Nephron progenitor cell (in vitro differentiated cells): ENCODE measurements around the gene PHF5A.

Experiments
- DNase-seq: peaks from one replicate; pipeline ENCODE4 v3.0.0; 2021
- H3K27ac Mint-ChIP-seq: 2 replicates; pipeline ENCODE4 v1.8.0; 2021; ENCODE audit warnings: mild to moderate bottlenecking, moderate library complexity, mixed read lengths
- H3K27me3 Mint-ChIP-seq: 2 replicates; pipeline ENCODE4 v1.8.0; 2021; ENCODE audit warnings: mild to moderate bottlenecking, low read depth, mixed read lengths; ENCODE audit not compliant: poor library complexity
- H3K36me3 Mint-ChIP-seq: 2 replicates; pipeline ENCODE4 v1.8.0; 2021; ENCODE audit warnings: low read depth, mixed read lengths
- H3K4me1 Mint-ChIP-seq: 2 replicates; pipeline ENCODE4 v1.8.0; 2021; ENCODE audit warnings: mixed read lengths
- H3K4me3 Mint-ChIP-seq: 2 replicates; pipeline ENCODE4 v1.8.0; 2021; ENCODE audit warnings: mild to moderate bottlenecking, moderate library complexity, mixed read lengths
- H3K9me3 Mint-ChIP-seq: 2 replicates; pipeline ENCODE4 v1.8.0; 2021; ENCODE audit warnings: mild to moderate bottlenecking, moderate library complexity, mixed read lengths
- TF ChIP-seq, protein P1 (sequence below): fragments of 200-600 bp; sonication (generic); IDR thresholded peaks from 2 replicates; pipeline ENCODE4 v1.5.0; 2021; ENCODE audit warnings: antibody characterized with exemption

Gene PHF5A

DNA sequence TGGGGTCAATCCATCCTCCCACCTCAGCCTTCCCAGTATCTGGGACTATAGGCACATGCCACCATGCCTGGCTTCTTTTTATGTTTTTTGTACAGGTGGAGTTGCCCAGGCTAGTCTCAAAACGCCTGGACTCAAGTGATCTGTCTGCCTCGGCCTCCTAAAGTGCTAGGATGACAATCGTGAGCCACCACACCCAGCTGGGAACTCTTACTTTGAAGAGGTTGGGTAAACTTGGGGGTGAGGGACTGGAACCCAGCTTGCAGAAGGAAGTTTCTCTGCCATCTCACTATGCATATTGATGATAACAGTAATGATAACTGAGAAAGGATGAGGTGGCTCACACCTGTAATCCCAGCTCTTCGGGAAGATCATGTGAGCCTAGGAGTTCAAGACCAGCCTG is 36.3 kb upstream of the PHF5A start:
- no peak for DNase-seq
- Mint-ChIP-seq H3K4me1 (peaks cover 8% of the 10 kb centered on the region), H3K27me3 (peaks cover 3% of the 10 kb centered on the region), H3K4me3 (no peak overlapping the region), H3K9me3 (no peaks in the 10 kb centered on the region), H3K27ac (peak overlapping the region; percentile 52), H3K36me3 (peaks cover 13% of the 10 kb centered on the region)
- TF ChIP-seq, protein P1, sequence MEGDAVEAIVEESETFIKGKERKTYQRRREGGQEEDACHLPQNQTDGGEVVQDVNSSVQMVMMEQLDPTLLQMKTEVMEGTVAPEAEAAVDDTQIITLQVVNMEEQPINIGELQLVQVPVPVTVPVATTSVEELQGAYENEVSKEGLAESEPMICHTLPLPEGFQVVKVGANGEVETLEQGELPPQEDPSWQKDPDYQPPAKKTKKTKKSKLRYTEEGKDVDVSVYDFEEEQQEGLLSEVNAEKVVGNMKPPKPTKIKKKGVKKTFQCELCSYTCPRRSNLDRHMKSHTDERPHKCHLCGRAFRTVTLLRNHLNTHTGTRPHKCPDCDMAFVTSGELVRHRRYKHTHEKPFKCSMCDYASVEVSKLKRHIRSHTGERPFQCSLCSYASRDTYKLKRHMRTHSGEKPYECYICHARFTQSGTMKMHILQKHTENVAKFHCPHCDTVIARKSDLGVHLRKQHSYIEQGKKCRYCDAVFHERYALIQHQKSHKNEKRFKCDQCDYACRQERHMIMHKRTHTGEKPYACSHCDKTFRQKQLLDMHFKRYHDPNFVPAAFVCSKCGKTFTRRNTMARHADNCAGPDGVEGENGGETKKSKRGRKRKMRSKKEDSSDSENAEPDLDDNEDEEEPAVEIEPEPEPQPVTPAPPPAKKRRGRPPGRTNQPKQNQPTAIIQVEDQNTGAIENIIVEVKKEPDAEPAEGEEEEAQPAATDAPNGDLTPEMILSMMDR, result no peak

DNA sequence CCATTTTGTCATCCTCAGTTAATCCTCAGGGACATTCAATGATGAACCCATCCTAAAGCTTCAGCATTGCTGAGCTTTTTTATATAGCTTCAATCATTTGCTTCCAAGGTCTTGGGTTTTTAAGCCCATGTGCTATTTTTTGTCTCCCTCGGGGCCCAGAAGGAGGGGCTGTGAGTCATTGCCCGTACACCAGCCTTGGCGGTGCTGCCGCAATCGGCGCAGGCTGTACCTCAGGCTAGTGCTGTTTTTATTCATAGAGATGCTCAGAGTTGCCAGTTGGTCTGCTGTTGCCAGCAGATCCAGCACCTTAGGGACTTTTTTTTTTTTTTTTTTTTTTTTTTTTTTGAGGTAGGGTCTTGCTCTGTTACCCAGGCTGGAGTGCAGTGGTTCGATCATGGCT is 35.9 kb upstream of the PHF5A start:
- TF ChIP-seq, protein P1, result no peak
- H3K27ac Mint-ChIP-seq, result no peak overlapping the region
- H3K27me3 Mint-ChIP-seq, result peaks cover 3% of the 10 kb centered on the region
- H3K4me1 Mint-ChIP-seq, result peaks cover 5% of the 10 kb centered on the region
- no peaks in the 10 kb centered on the region for H3K9me3 Mint-ChIP-seq
- peaks cover 13% of the 10 kb centered on the region for H3K36me3 Mint-ChIP-seq
- no peak for DNase-seq
- no peak overlapping the region for H3K4me3 Mint-ChIP-seq

DNA sequence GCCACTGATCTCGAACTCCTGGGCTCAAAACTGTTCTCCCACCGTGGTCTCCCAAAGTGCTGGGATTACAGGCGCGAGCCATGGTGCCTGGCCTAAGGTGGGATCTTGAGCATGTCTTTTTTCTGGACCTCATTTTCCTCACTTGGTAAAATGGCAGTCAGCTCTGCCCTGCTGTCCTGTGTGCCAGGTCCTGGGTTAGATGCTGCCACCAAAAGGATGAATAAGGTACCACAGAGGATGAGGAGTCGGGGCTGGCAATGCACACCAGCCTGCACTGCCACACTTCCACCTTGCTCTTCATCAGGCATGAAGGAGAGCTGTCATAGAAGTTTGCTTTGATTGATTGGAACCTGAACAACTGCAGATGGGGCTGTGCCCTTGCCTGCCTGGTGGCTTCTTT is 32.7 kb upstream of the PHF5A start:
- Mint-ChIP-seq H3K9me3 (no peaks in the 10 kb centered on the region), H3K4me3 (no peak overlapping the region), H3K27ac (peak overlapping the region; percentile 54), H3K36me3 (peaks cover 14% of the 10 kb centered on the region), H3K4me1 (no peaks in the 10 kb centered on the region), H3K27me3 (no peaks in the 10 kb centered on the region)
- TF ChIP-seq, protein P1, result no peak
- DNase-seq, result no peak

DNA sequence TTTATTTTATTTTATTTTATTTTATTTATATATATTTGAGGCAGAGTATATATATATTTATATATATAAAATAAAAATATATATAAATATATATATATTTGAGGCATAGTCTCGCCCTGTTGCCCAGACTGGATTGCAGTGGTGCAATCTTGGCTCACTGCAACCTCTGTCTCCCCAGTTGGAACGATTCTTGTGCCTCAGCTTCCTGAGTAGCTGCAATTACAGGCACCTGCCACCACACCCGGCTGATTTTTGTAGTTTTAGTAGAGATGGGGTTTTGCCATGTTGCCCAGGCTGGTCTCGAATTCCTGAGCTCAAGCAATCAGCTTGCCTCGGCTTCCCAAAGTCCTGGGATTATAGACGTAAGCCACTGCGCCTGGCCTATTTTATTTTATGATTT is 31.8 kb upstream of the PHF5A start:
- peaks cover 14% of the 10 kb centered on the region for H3K36me3 Mint-ChIP-seq

DNA sequence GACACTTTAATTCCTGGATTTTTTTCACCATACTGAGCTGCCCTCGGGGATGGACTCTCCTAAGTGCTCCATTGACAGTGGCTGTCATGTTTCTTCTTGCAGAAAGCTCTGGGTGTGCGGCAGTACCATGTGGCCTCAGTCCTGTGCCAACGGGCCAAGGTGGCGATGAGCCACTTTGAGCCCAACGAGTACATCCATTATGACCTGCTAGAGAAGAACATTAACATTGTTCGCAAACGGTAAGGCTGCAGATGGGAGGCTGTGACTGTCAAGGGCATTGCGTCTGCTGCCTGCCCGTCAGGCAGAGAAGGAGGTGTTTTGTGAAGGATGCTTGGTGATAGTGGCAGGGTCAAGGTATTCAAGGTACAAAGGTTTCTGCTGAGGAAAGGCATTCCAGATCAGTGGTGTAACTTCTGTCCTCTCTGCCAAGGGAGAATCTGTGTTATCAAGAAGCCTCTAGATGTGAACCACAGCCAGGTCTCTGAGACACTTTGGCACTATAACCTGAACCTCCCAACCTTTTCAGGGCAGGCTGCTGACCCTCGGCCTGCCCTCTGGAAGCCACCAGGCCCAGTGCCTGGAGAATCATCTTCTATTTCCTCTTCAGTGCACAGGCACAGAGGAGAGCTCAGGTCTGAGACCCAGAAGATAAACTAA is 31.3 kb upstream of the PHF5A start:
- DNase-seq, result no peak
- TF ChIP-seq, protein P1, result no peak
- Mint-ChIP-seq H3K27me3 (no peaks in the 10 kb centered on the region), H3K4me3 (no peak overlapping the region), H3K36me3 (peaks cover 14% of the 10 kb centered on the region), H3K27ac (peak overlapping the region; percentile 24), H3K9me3 (no peaks in the 10 kb centered on the region), H3K4me1 (no peaks in the 10 kb centered on the region)

More for the DNA sequence above, 31.8 kb upstream of the PHF5A start:
- TF ChIP-seq, protein P1, result no peak
- H3K27me3 Mint-ChIP-seq, result no peaks in the 10 kb centered on the region
- H3K4me3 Mint-ChIP-seq, result no peak overlapping the region
- no peaks in the 10 kb centered on the region for H3K9me3 Mint-ChIP-seq
- no peaks in the 10 kb centered on the region for H3K4me1 Mint-ChIP-seq
- DNase-seq, result no peak
- no peak overlapping the region for H3K27ac Mint-ChIP-seq

DNA sequence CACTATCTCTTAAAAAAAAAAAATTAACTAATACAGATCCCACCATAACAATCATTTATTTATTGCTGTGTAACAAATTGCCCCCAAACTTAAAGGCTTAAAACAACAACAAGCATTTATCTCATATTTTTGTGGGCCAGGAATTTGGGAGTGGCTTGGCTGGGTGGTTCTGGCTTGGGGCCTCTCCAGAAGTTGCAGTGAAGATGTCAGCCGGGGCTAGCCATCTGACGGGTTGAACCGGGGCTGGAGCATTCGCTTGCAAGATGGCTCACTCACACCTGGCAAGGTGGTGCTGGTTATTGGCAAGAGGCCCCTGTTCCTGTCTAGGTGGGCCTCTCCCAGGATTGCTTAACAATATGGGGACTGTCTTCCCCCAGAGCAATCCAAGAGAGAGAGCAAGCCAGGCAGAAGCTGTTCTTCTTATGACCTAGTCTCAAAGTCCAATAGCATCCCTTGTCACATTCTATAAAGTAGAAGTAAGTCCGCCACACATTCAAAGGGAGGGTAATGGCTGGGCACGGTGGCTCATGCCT is 29.9 kb upstream of the PHF5A start:
- Mint-ChIP-seq H3K4me3 (no peak overlapping the region), H3K27ac (peak overlapping the region; percentile 69), H3K4me1 (no peaks in the 10 kb centered on the region), H3K27me3 (no peaks in the 10 kb centered on the region), H3K36me3 (peaks cover 14% of the 10 kb centered on the region), H3K9me3 (no peaks in the 10 kb centered on the region)
- no peak for DNase-seq
- TF ChIP-seq, protein P1, result no peak
